Measurements from ENCODE around the gene SMARCD3. TPM values are rescaled to one million over a fixed set of nuclear protein-coding genes. Genes with fewer than 3 reads are reported as not detected.

Gene SMARCD3
- total and polyA plus RNA-seq, 9 of the 15 experiments (the other 6 are each of a cell fraction or from before 2014, with no cell fraction given): 0.43 to 3.6 (median 2.6) TPM

DNA sequence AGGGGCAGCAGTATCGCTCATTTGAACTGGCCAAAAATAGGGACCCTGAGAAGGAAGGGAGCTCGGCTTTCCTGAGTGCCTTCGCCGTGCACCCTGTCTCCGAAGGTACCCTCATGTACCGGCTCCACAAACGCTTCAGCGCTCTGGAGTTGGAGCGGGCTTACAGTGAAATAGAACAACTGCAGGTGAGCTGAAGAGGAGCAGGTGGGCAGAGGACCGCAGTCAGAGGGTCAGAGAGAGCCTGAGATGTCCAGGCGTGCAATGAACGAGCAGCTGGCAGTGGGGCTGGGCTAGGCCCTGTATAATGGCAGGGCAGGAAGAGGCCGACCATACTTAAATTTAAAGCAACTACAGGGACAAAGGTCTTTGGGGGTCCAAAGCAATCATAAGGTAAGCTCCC lies 12.1 kb downstream of the SMARCD3 start:
- POLR2A ChIA-PET: interaction anchor here (0.6 to 3.8 kb wide), 12 partner anchors 9 to 1103 kb away, joined by 3 to 36 read pairs (median 4); partner anchors contain the start of gene ABCF2
- no peak for FAIRE-seq
- TF ChIP-seq ZKSCAN1 (IDR thresholded peaks at IDR 0.05; ENCODE audit: low read depth, low read length): no peak
- no peak for TF ChIP-seq CHD1 (IDR thresholded peaks at IDR 0.05; ENCODE audit: low read length)
- TF ChIP-seq WHSC1 (IDR thresholded peaks at IDR 0.05; ENCODE audit: low read length): no peak
- no peak for TF ChIP-seq PTRF (tag; IDR thresholded peaks at IDR 0.05)
- TF ChIP-seq NKRF (IDR thresholded peaks at IDR 0.05; ENCODE audit: borderline replicate concordance): no peak
- TF ChIP-seq BCL6 (CRISPR knock-in tag; IDR thresholded peaks at IDR 0.05): no peak
- no peak for TF ChIP-seq ZFPM2 (CRISPR knock-in tag; IDR thresholded peaks at IDR 0.05)
- TF ChIP-seq, protein P1, sequence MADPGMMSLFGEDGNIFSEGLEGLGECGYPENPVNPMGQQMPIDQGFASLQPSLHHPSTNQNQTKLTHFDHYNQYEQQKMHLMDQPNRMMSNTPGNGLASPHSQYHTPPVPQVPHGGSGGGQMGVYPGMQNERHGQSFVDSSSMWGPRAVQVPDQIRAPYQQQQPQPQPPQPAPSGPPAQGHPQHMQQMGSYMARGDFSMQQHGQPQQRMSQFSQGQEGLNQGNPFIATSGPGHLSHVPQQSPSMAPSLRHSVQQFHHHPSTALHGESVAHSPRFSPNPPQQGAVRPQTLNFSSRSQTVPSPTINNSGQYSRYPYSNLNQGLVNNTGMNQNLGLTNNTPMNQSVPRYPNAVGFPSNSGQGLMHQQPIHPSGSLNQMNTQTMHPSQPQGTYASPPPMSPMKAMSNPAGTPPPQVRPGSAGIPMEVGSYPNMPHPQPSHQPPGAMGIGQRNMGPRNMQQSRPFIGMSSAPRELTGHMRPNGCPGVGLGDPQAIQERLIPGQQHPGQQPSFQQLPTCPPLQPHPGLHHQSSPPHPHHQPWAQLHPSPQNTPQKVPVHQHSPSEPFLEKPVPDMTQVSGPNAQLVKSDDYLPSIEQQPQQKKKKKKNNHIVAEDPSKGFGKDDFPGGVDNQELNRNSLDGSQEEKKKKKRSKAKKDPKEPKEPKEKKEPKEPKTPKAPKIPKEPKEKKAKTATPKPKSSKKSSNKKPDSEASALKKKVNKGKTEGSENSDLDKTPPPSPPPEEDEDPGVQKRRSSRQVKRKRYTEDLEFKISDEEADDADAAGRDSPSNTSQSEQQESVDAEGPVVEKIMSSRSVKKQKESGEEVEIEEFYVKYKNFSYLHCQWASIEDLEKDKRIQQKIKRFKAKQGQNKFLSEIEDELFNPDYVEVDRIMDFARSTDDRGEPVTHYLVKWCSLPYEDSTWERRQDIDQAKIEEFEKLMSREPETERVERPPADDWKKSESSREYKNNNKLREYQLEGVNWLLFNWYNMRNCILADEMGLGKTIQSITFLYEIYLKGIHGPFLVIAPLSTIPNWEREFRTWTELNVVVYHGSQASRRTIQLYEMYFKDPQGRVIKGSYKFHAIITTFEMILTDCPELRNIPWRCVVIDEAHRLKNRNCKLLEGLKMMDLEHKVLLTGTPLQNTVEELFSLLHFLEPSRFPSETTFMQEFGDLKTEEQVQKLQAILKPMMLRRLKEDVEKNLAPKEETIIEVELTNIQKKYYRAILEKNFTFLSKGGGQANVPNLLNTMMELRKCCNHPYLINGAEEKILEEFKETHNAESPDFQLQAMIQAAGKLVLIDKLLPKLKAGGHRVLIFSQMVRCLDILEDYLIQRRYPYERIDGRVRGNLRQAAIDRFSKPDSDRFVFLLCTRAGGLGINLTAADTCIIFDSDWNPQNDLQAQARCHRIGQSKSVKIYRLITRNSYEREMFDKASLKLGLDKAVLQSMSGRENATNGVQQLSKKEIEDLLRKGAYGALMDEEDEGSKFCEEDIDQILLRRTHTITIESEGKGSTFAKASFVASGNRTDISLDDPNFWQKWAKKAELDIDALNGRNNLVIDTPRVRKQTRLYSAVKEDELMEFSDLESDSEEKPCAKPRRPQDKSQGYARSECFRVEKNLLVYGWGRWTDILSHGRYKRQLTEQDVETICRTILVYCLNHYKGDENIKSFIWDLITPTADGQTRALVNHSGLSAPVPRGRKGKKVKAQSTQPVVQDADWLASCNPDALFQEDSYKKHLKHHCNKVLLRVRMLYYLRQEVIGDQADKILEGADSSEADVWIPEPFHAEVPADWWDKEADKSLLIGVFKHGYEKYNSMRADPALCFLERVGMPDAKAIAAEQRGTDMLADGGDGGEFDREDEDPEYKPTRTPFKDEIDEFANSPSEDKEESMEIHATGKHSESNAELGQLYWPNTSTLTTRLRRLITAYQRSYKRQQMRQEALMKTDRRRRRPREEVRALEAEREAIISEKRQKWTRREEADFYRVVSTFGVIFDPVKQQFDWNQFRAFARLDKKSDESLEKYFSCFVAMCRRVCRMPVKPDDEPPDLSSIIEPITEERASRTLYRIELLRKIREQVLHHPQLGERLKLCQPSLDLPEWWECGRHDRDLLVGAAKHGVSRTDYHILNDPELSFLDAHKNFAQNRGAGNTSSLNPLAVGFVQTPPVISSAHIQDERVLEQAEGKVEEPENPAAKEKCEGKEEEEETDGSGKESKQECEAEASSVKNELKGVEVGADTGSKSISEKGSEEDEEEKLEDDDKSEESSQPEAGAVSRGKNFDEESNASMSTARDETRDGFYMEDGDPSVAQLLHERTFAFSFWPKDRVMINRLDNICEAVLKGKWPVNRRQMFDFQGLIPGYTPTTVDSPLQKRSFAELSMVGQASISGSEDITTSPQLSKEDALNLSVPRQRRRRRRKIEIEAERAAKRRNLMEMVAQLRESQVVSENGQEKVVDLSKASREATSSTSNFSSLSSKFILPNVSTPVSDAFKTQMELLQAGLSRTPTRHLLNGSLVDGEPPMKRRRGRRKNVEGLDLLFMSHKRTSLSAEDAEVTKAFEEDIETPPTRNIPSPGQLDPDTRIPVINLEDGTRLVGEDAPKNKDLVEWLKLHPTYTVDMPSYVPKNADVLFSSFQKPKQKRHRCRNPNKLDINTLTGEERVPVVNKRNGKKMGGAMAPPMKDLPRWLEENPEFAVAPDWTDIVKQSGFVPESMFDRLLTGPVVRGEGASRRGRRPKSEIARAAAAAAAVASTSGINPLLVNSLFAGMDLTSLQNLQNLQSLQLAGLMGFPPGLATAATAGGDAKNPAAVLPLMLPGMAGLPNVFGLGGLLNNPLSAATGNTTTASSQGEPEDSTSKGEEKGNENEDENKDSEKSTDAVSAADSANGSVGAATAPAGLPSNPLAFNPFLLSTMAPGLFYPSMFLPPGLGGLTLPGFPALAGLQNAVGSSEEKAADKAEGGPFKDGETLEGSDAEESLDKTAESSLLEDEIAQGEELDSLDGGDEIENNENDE (IDR thresholded peaks at IDR 0.05; ENCODE audit: low read depth, low read length): no peak
- TF ChIP-seq, protein P2, sequence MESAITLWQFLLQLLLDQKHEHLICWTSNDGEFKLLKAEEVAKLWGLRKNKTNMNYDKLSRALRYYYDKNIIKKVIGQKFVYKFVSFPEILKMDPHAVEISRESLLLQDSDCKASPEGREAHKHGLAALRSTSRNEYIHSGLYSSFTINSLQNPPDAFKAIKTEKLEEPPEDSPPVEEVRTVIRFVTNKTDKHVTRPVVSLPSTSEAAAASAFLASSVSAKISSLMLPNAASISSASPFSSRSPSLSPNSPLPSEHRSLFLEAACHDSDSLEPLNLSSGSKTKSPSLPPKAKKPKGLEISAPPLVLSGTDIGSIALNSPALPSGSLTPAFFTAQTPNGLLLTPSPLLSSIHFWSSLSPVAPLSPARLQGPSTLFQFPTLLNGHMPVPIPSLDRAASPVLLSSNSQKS (CRISPR knock-in tag; IDR thresholded peaks at IDR 0.05): no peak

More for the DNA sequence above, 12.1 kb downstream of the SMARCD3 start:
- Histone ChIP-seq H3K4me1 (replicated peaks in 1 of 2; ENCODE audit: control insufficient read depth in 2 of 2, insufficient read depth in 2 of 2, low read length in 2 of 2) (peaks cover 23 to 47% of the 10 kb centered on the region in 2 experiments; a peak in 4 of 5 replicates), H3K27ac (ENCODE audit: extremely low read depth, low read depth, low read length) (no peak overlapping the region), H3K9ac (ENCODE audit: insufficient read depth in 1 of 2, low read depth in 2 of 2, low read length in 2 of 2) (no peak overlapping the region), H3K9me1 (ENCODE audit: control insufficient read depth, insufficient read depth, low read length) (peaks cover 4% of the 10 kb centered on the region), H3K79me2 (ENCODE audit: control insufficient read depth, insufficient read depth, low read length) (peaks cover 27% of the 10 kb centered on the region), H3K27me3 (ENCODE audit: control insufficient read depth in 2 of 2, insufficient read depth in 2 of 2, low read length in 2 of 2) (no peaks in the 10 kb centered on the region), H3K4me3 (no peak overlapping the region), H3K36me3 (ENCODE audit: control insufficient read depth, insufficient read depth, low read length) (peaks cover 42% of the 10 kb centered on the region; the same call in 2 of the 3 replicates), H3K9me3 (replicated peaks; ENCODE audit: control insufficient read depth, insufficient read depth, low read depth, low read length) (no peaks in the 10 kb centered on the region), H4K20me1 (replicated peaks; ENCODE audit: control insufficient read depth, insufficient read depth, low read length) (peaks cover 55% of the 10 kb centered on the region), H2AFZ (ENCODE audit: low read depth, low read length) (no peak overlapping the region), H3K4me2 (ENCODE audit: insufficient read depth, low read length) (no peak overlapping the region)
- TSS peak; percentile 2 for BruUV-seq (replicated peaks)
- no peak for DNase-seq (ENCODE audit: extremely low read depth in 1 of 4, low spot score in 3 of 4)
- CTCF ChIA-PET (ENCODE audit: low intra/inter-chr PET ratio): no interaction called here
- in situ Hi-C loops (cut with MboI) (no loop called here), intact Hi-C loops (cut with micrococcal nuclease) (no loop called here)
- ATAC-seq: no peak
- WGBS (ENCODE audit: insufficient coverage, low coverage, missing lambda C conversion rate): 87% methylated on average over 13 of the region's 13 CpGs

Data from K562 (cell line).